ENCODE data around the gene LRRTM4. TPM values are rescaled to one million over a fixed set of nuclear protein-coding genes. Genes with fewer than 3 reads are reported as not detected.

The LRRTM4 gene
- total RNA-seq, 1 experiment from 2014 or later = 12.0 TPM

DNA sequence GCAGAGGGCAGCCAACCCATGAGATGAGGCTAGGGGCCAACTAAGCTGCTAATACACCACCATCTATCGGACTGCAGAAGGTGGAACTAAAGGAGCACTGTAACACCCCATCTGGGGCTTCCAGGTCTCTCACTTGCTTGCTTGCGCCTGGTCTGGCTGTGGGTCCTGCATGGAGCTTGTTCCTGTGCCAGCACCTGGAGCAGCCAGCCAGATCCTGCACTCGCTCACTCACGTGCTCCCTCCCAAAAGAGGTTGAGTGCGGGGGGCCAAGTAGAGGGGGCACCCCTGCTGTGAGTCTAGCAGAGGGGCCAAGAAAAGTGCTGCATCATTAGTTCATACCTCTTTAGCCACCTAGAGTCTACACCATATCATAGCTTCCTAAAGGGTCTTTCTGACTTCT is 250.9 kb downstream of the LRRTM4 start:
- Histone ChIP-seq H3T11ph (ENCODE audit: low read length) (no peak overlapping the region), H4K5ac (ENCODE audit: insufficient read length, low read depth, low read length) (no peak overlapping the region), H4K91ac (ENCODE audit: insufficient read length, low read depth, low read length) (no peak overlapping the region), H3K4me1 (ENCODE audit: insufficient read depth, low read length) (no peaks in the 10 kb centered on the region), H3K9ac (ENCODE audit: extremely low read depth, insufficient read length, low read length) (no peak overlapping the region), H3K23me2 (ENCODE audit: insufficient read length, low read depth, low read length, poor library complexity, severe bottlenecking) (no peaks in the 10 kb centered on the region), H2BK12ac (ENCODE audit: insufficient read length, low read depth, low read length) (no peak overlapping the region), H3K14ac (ENCODE audit: insufficient read depth, low read length) (no peak overlapping the region), H3K79me2 (ENCODE audit: insufficient read depth, low read length) (no peaks in the 10 kb centered on the region), H3K18ac (ENCODE audit: insufficient read length, low read depth, low read length) (no peak overlapping the region), H2BK15ac (ENCODE audit: low read depth, low read length) (no peak overlapping the region), H3K27me3 (ENCODE audit: insufficient read depth, low read length) (no peaks in the 10 kb centered on the region), H2AFZ (ENCODE audit: low read length) (no peak overlapping the region), H4K8ac (replicated peaks; ENCODE audit: insufficient read length, low read depth, low read length) (no peak overlapping the region), H4K20me1 (ENCODE audit: control insufficient read depth, insufficient read depth, insufficient read length) (no peaks in the 10 kb centered on the region), H2AK5ac (ENCODE audit: insufficient read length, low read length) (no peak overlapping the region), H2BK5ac (ENCODE audit: insufficient read length, low read length) (no peak overlapping the region), H2BK120ac (ENCODE audit: low read depth, low read length, poor library complexity, severe bottlenecking) (no peak overlapping the region), H3K56ac (ENCODE audit: insufficient read length, low read depth, low read length) (no peak overlapping the region), H3K79me1 (ENCODE audit: insufficient read depth, low read depth, low read length, poor library complexity, severe bottlenecking) (no peaks in the 10 kb centered on the region), H2BK20ac (ENCODE audit: low read depth, low read length, poor library complexity, severe bottlenecking) (no peak overlapping the region), H3K23ac (ENCODE audit: insufficient read length, low read depth, low read length) (no peak overlapping the region), H3K4ac (ENCODE audit: low read depth, low read length) (no peak overlapping the region), H3K4me2 (ENCODE audit: insufficient read depth, insufficient read length, low read length) (no peak overlapping the region), H3K9me3 (ENCODE audit: control insufficient read depth, low read depth, low read length) (no peaks in the 10 kb centered on the region), H3K27ac (ENCODE audit: insufficient read length, low read depth, low read length) (no peak overlapping the region)
- H3K9me3 Mint-ChIP-seq = peaks cover 2 to 6% of the 10 kb centered on the region in 2 experiments; a peak in 3 of 5 replicates
- H3K4me3 Mint-ChIP-seq = no peak overlapping the region
- TF ChIP-seq, protein P1, sequence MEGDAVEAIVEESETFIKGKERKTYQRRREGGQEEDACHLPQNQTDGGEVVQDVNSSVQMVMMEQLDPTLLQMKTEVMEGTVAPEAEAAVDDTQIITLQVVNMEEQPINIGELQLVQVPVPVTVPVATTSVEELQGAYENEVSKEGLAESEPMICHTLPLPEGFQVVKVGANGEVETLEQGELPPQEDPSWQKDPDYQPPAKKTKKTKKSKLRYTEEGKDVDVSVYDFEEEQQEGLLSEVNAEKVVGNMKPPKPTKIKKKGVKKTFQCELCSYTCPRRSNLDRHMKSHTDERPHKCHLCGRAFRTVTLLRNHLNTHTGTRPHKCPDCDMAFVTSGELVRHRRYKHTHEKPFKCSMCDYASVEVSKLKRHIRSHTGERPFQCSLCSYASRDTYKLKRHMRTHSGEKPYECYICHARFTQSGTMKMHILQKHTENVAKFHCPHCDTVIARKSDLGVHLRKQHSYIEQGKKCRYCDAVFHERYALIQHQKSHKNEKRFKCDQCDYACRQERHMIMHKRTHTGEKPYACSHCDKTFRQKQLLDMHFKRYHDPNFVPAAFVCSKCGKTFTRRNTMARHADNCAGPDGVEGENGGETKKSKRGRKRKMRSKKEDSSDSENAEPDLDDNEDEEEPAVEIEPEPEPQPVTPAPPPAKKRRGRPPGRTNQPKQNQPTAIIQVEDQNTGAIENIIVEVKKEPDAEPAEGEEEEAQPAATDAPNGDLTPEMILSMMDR (conservative IDR thresholded peaks at IDR 0.05) = no peak
- no peak overlapping the region; a peak in 1 of 7 replicates for H3K27ac Mint-ChIP-seq
- DNase-seq = no peak
- peaks cover 1 to 6% (median 3%) of the 10 kb centered on the region in 3 experiments; a peak in 4 of 7 replicates for H3K36me3 Mint-ChIP-seq (ENCODE audit: insufficient read depth in 1 of 3, low read depth in 3 of 3)
- no peaks in the 10 kb centered on the region for H3K4me1 Mint-ChIP-seq
- WGBS (ENCODE audit: extremely low coverage, insufficient read length, low lambda C conversion rate) = no CpG with 5 or more reads among the region's 5 CpGs
- H3K27me3 Mint-ChIP-seq (ENCODE audit: low read depth) = no peaks in the 10 kb centered on the region
